GM12891 (cell line): ENCODE results near the gene NXPH4.

Experiments
- DNase-seq: peaks from one replicate; pipeline ENCODE4 v3.0.0; 2011; ENCODE audit warnings: low spot score; ENCODE audit not compliant: insufficient read length
- FAIRE-seq: peaks from 2 replicates; lab custom pipeline; 2011; peaks lifted over from hg19 to GRCh38; lab: Jason Lieb, UNC
- PAX5 ChIP-seq: IDR thresholded peaks from 2 replicates; pipeline ENCODE4 v1.6.1; 2011; ENCODE audit warnings: low read length, moderate library complexity, mild to moderate bottlenecking; ENCODE audit not compliant: insufficient read depth, severe bottlenecking
- POLR2A ChIP-seq: IDR thresholded peaks from 2 replicates; pipeline ENCODE4 v1.6.1; 2011; ENCODE audit warnings: low read depth, low read length, control low read depth
- POLR2AphosphoS5 ChIP-seq: IDR thresholded peaks from 2 replicates; pipeline ENCODE4 v1.6.1; 2011; ENCODE audit warnings: low read depth, low read length, control low read depth
- POU2F2 ChIP-seq: IDR thresholded peaks from 2 replicates; pipeline ENCODE4 v1.6.1; 2011; ENCODE audit warnings: low read depth, mild to moderate bottlenecking, control low read depth, low read length, moderate library complexity
- SPI1 ChIP-seq: IDR thresholded peaks from 2 replicates; pipeline ENCODE4 v1.6.1; 2011; ENCODE audit warnings: low read depth, low read length, control low read depth
- TAF1 ChIP-seq: IDR thresholded peaks from 2 replicates; pipeline ENCODE4 v1.6.1; 2011; ENCODE audit warnings: low read depth, low read length, control low read depth

NXPH4 gene

GRCh38 chr12:57192920-57193319, 23.7 kb upstream of the NXPH4 start:
- DNase-seq (no peak), FAIRE-seq (no peak)
- TF ChIP-seq TAF1, result no peak
- TF ChIP-seq POLR2AphosphoS5, result no peak
- no peak for TF ChIP-seq POLR2A
- TF ChIP-seq POU2F2, result no peak
- TF ChIP-seq PAX5, result no peak
- no peak for TF ChIP-seq SPI1

GRCh38 chr12:57193706-57194245, 22.8 kb upstream of the NXPH4 start:
- FAIRE-seq (no peak), DNase-seq (no peak)
- no peak for TF ChIP-seq SPI1
- no peak for TF ChIP-seq PAX5
- TF ChIP-seq POLR2AphosphoS5, result no peak
- no peak for TF ChIP-seq POU2F2
- TF ChIP-seq POLR2A, result no peak
- no peak for TF ChIP-seq TAF1

GRCh38 chr12:57194253-57194652, 22.3 kb upstream of the NXPH4 start:
- DNase-seq (no peak), FAIRE-seq (no peak)
- TF ChIP-seq POLR2A, result no peak
- no peak for TF ChIP-seq TAF1
- no peak for TF ChIP-seq POU2F2
- no peak for TF ChIP-seq PAX5
- no peak for TF ChIP-seq POLR2AphosphoS5
- TF ChIP-seq SPI1, result no peak

GRCh38 chr12:57195186-57195585, 21.4 kb upstream of the NXPH4 start:
- no peak for DNase-seq

GRCh38 chr12:57195611-57196371, 20.8 kb upstream of the NXPH4 start:
- no peak for DNase-seq
- FAIRE-seq, result no peak
- TF ChIP-seq POLR2AphosphoS5 (no peak), SPI1 (no peak), PAX5 (no peak), POU2F2 (no peak)

More at GRCh38 chr12:57195186-57195585, 21.4 kb upstream of the NXPH4 start:
- TF ChIP-seq SPI1, result no peak
- no peak for TF ChIP-seq PAX5
- TF ChIP-seq TAF1, result no peak
- TF ChIP-seq POLR2AphosphoS5, result no peak
- TF ChIP-seq POLR2A, result no peak
- no peak for TF ChIP-seq POU2F2
- no peak for FAIRE-seq

- DNase-seq, result no peak
- FAIRE-seq, result no peak
- TF ChIP-seq SPI1 (no peak), POLR2A (no peak), PAX5 (no peak), POU2F2 (no peak), TAF1 (no peak), POLR2AphosphoS5 (no peak)
Measured at GRCh38 chr12:57196439-57196838, 20.2 kb upstream of the NXPH4 start.

- TF ChIP-seq SPI1 (no peak), TAF1 (no peak), POLR2AphosphoS5 (no peak), POU2F2 (no peak), PAX5 (no peak), POLR2A (no peak)
- no peak for FAIRE-seq
- DNase-seq, result no peak
Measured at GRCh38 chr12:57196956-57197355, 19.6 kb upstream of the NXPH4 start.

- no peak for TF ChIP-seq POU2F2
- no peak for TF ChIP-seq TAF1
- no peak for TF ChIP-seq POLR2AphosphoS5
- no peak for TF ChIP-seq PAX5
- TF ChIP-seq POLR2A, result no peak
- TF ChIP-seq SPI1, result no peak
- no peak for FAIRE-seq
- DNase-seq, result no peak
Measured at GRCh38 chr12:57198329-57198728, 18.3 kb upstream of the NXPH4 start.

GRCh38 chr12:57199191-57199590, 17.4 kb upstream of the NXPH4 start:
- DNase-seq (no peak), FAIRE-seq (no peak)
- TF ChIP-seq TAF1 (no peak), PAX5 (no peak), POLR2AphosphoS5 (no peak), POU2F2 (no peak), POLR2A (no peak), SPI1 (no peak)

GRCh38 chr12:57200497-57200896, 16.1 kb upstream of the NXPH4 start:
- FAIRE-seq, result no peak
- no peak for DNase-seq
- no peak for TF ChIP-seq TAF1
- no peak for TF ChIP-seq PAX5
- no peak for TF ChIP-seq POU2F2
- no peak for TF ChIP-seq POLR2AphosphoS5
- no peak for TF ChIP-seq SPI1
- no peak for TF ChIP-seq POLR2A
